Iris pigment epithelial cell (primary cell): Measurements from ENCODE around the gene HAPLN1.

Experiments used
- DNase-seq: peaks from one replicate; pipeline ENCODE4 v3.0.0-alpha.2; 2011; ENCODE audit warnings: low read depth

Gene HAPLN1

GRCh38 chr5:83641946-83642345, 78.7 kb downstream of the HAPLN1 start:
- DNase-seq = no peak

GRCh38 chr5:83639911-83640310, 80.7 kb downstream of the HAPLN1 start:
- no peak for DNase-seq

- DNase-seq = peak; percentile 68
These were observed 84.5 kb downstream of the HAPLN1 start for GRCh38 chr5:83636156-83636555.

- DNase-seq = no peak
These were observed 87.4 kb downstream of the HAPLN1 start for GRCh38 chr5:83633285-83633684.

GRCh38 chr5:83632874-83633273, 87.8 kb downstream of the HAPLN1 start:
- peak; percentile 97 for DNase-seq

GRCh38 chr5:83628360-83628759, 92.3 kb downstream of the HAPLN1 start:
- DNase-seq = peak; percentile 43

- DNase-seq = no peak
These were observed 105.8 kb downstream of the HAPLN1 start for GRCh38 chr5:83614841-83615240.

GRCh38 chr5:83608122-83608521, 112.5 kb downstream of the HAPLN1 start:
- peak; percentile 53 for DNase-seq

- no peak for DNase-seq
These were observed 125.4 kb downstream of the HAPLN1 start for GRCh38 chr5:83595217-83595616.

GRCh38 chr5:83590966-83591365, 129.7 kb downstream of the HAPLN1 start:
- no peak for DNase-seq

- no peak for DNase-seq
These were observed 130.9 kb downstream of the HAPLN1 start for GRCh38 chr5:83589786-83590185.
